Fibroblast of lung (primary cell): Measurements from ENCODE around the gene CKMT1A.
"Not testable (repeated sequence)": the region's sequence is repeated elsewhere in the genome, so short reads cannot be mapped to it uniquely, and the experiment has no call there.

Experiments used
- EZH2 ChIP-seq: IDR thresholded peaks from 2 replicates; pipeline ENCODE4 v1.5.1; 2012; ENCODE audit warnings: low read length, control low read depth, mild to moderate bottlenecking; ENCODE audit errors: missing control alignments
- TF ChIP-seq, protein P1 (sequence below), 2 donors: IDR thresholded peaks in 1 of 2; conservative IDR thresholded peaks in 1 of 2; 1 replicate in 1 of 2; 2 replicates in 1 of 2; pipeline ENCODE4 v1.5.1; 2011 to 2012; ENCODE audit warnings: low read length in 2 of 2, control low read depth in 1 of 2, inconsistent platforms in 1 of 2, low read depth in 1 of 2, mild to moderate bottlenecking in 1 of 2

DNA sequence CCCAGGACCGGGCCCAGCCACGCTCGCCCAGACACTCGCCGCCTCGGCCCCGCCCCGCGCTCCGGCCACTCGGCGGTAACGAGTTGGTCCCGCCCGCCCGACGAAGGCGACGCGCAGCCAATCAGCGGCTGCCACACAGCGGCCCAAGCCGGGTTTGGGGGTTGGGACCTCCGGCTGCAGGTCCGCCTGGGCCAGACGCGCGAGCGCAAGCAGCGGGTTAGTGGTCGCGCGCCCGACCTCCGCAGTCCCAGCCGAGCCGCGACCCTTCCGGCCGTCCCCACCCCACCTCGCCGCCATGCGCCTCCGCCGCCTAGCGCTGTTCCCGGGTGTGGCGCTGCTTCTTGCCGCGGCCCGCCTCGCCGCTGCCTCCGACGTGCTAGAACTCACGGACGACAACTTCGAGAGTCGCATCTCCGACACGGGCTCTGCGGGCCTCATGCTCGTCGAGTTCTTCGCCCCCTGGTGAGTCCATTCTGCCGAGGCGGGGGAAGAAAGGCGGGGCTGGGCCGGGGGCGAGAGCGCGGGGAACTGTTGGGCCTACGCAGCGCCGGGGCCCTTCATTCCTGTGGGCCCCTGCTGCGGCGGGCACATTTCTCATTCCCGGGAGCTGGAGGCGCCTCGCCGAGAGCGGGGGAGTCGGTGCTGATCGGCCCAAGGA, 52.7 kb downstream of the CKMT1A start, which contains the start of gene PDIA3:
- TF ChIP-seq, protein P1, sequence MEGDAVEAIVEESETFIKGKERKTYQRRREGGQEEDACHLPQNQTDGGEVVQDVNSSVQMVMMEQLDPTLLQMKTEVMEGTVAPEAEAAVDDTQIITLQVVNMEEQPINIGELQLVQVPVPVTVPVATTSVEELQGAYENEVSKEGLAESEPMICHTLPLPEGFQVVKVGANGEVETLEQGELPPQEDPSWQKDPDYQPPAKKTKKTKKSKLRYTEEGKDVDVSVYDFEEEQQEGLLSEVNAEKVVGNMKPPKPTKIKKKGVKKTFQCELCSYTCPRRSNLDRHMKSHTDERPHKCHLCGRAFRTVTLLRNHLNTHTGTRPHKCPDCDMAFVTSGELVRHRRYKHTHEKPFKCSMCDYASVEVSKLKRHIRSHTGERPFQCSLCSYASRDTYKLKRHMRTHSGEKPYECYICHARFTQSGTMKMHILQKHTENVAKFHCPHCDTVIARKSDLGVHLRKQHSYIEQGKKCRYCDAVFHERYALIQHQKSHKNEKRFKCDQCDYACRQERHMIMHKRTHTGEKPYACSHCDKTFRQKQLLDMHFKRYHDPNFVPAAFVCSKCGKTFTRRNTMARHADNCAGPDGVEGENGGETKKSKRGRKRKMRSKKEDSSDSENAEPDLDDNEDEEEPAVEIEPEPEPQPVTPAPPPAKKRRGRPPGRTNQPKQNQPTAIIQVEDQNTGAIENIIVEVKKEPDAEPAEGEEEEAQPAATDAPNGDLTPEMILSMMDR (conservative IDR thresholded peaks at IDR 0.05 in 1 of 2, IDR thresholded peaks at IDR 0.05 in 1 of 2; ENCODE audit: low read depth in 1 of 2, low read length in 2 of 2), result not testable (repeated sequence)
- not testable (repeated sequence) for TF ChIP-seq EZH2
